ENCODE results near the gene EEF2K.
"Not testable (repeated sequence)": the region's sequence is repeated elsewhere in the genome, so short reads cannot be mapped to it uniquely, and the experiment has no call there.

EEF2K gene

GRCh38 chr16:22206013-22206841, at the start of gene EEF2K:
EEF2K (plus strand) TSS chr16:22206278; CDS start chr16:22225730, 19,452 bp downstream.
- peak; percentile 93 for DNase-seq

- DNase-seq: no peak
Measured at GRCh38 chr16:22161401-22161800, 44.7 kb upstream of the EEF2K start.

GRCh38 chr16:22161999-22162655, 44.0 kb upstream of the EEF2K start, which contains the start of gene SDR42E2:
SDR42E2 (plus strand) TSS chr16:22162506; CDS start chr16:22165583, 3,077 bp downstream.
- DNase-seq: no peak

- DNase-seq: no peak
Measured at GRCh38 chr16:22162656-22163009, 43.4 kb upstream of the EEF2K start.

- no peak for DNase-seq
Measured at GRCh38 chr16:22163806-22164205, 42.3 kb upstream of the EEF2K start.

GRCh38 chr16:22164482-22164881, 41.6 kb upstream of the EEF2K start:
- no peak for DNase-seq

GRCh38 chr16:22165508-22166285, 40.4 kb upstream of the EEF2K start:
- DNase-seq: no peak

- no peak for DNase-seq
Measured at GRCh38 chr16:22171953-22172352, 34.1 kb upstream of the EEF2K start.

- not testable (repeated sequence) for DNase-seq
Measured at GRCh38 chr16:22172642-22173041, 33.4 kb upstream of the EEF2K start.

- no peak for DNase-seq
Measured at GRCh38 chr16:22174642-22175041, 31.4 kb upstream of the EEF2K start.

GRCh38 chr16:22177968-22178930, 27.8 kb upstream of the EEF2K start:
- DNase-seq: no peak

GRCh38 chr16:22181426-22181825, 24.7 kb upstream of the EEF2K start:
- no peak for DNase-seq

GRCh38 chr16:22181843-22182242, 24.2 kb upstream of the EEF2K start:
- no peak for DNase-seq

GRCh38 chr16:22183335-22183734, 22.7 kb upstream of the EEF2K start:
- DNase-seq: no peak

GRCh38 chr16:22183901-22184614, 22.0 kb upstream of the EEF2K start:
- DNase-seq: no peak

- DNase-seq: no peak
Measured at GRCh38 chr16:22184615-22184968, 21.5 kb upstream of the EEF2K start.

- no peak for DNase-seq
Measured at GRCh38 chr16:22186517-22186916, 19.6 kb upstream of the EEF2K start.

GRCh38 chr16:22188267-22188594, 17.8 kb upstream of the EEF2K start:
- no peak for DNase-seq

GRCh38 chr16:22188595-22189442, 17.3 kb upstream of the EEF2K start:
- DNase-seq: peak; percentile 80

- DNase-seq: peak; percentile 22
Measured at GRCh38 chr16:22189473-22190080, 16.5 kb upstream of the EEF2K start.

All from fibroblast of skin of right biceps (primary cell).